NCI-H2227 (cell line): Measurements from ENCODE around the gene CENPL.
"Not testable (repeated sequence)": the region's sequence is repeated elsewhere in the genome, so short reads cannot be mapped to it uniquely, and the experiment has no call there.

Experiments
- DNase-seq: peaks from one replicate; lab custom pipeline; 2025; ENCODE audit not compliant: unreplicated experiment; lab: John Stamatoyannopoulos, UW

The CENPL gene

GRCh38 chr1:173857363-173857917 is 32.8 kb upstream of the CENPL start:
- DNase-seq = no peak

- DNase-seq = no peak
Observed at GRCh38 chr1:173856903-173857302, 32.2 kb upstream of the CENPL start.

- DNase-seq = no peak
Observed at GRCh38 chr1:173856014-173856413, 31.3 kb upstream of the CENPL start.

- DNase-seq = no peak
Observed at GRCh38 chr1:173853074-173853473, 28.4 kb upstream of the CENPL start.

GRCh38 chr1:173852105-173852504 is 27.4 kb upstream of the CENPL start:
- no peak for DNase-seq

GRCh38 chr1:173832748-173833147 is 8.1 kb upstream of the CENPL start:
- DNase-seq = no peak

GRCh38 chr1:173827611-173828010 is 2.9 kb upstream of the CENPL start:
- DNase-seq = no peak

- DNase-seq = no peak
Observed at GRCh38 chr1:173823781-173824314, 835 bp downstream of the CENPL start.

GRCh38 chr1:173821680-173822079 is 3.0 kb downstream of the CENPL start:
- no peak for DNase-seq

- no peak for DNase-seq
Observed at GRCh38 chr1:173818459-173818858, 6.2 kb downstream of the CENPL start.

GRCh38 chr1:173813654-173814053 is 11.0 kb downstream of the CENPL start:
- not testable (repeated sequence) for DNase-seq

GRCh38 chr1:173802961-173803360 is 21.7 kb downstream of the CENPL start:
- DNase-seq = no peak

GRCh38 chr1:173799995-173800394 is 24.7 kb downstream of the CENPL start:
- not testable (repeated sequence) for DNase-seq

GRCh38 chr1:173798078-173798477 is 26.6 kb downstream of the CENPL start:
- no peak for DNase-seq

- DNase-seq = no peak
Observed at GRCh38 chr1:173789841-173790240, 34.8 kb downstream of the CENPL start.

GRCh38 chr1:173784997-173785396 is 39.7 kb downstream of the CENPL start:
- DNase-seq = no peak

- DNase-seq = no peak
Observed at GRCh38 chr1:173779936-173780335, 44.7 kb downstream of the CENPL start.

- DNase-seq = no peak
Observed at GRCh38 chr1:173775578-173776226, 49.0 kb downstream of the CENPL start.

GRCh38 chr1:173771560-173771959 is 53.1 kb downstream of the CENPL start:
- no peak for DNase-seq

GRCh38 chr1:173770330-173770729 is 54.4 kb downstream of the CENPL start:
- not testable (repeated sequence) for DNase-seq

- no peak for DNase-seq
Observed at GRCh38 chr1:173768827-173769226, 55.9 kb downstream of the CENPL start.

GRCh38 chr1:173768206-173768605 is 56.5 kb downstream of the CENPL start:
- no peak for DNase-seq

- DNase-seq = not testable (repeated sequence)
Observed at GRCh38 chr1:173764331-173764730, 60.4 kb downstream of the CENPL start.
